Kidney (tissue), 14 donors: ENCODE measurements around the gene SNRK. TPM values are rescaled to one million over a fixed set of nuclear protein-coding genes. Genes with fewer than 3 reads are reported as not detected.

Experiments used
- DNase-seq, 5 donors: peaks; one replicate each; pipeline ENCODE4 v3.0.0-alpha.2; 2013 to 2020
- FAIRE-seq: peaks from 2 replicates; lab custom pipeline; 2012; peaks lifted over from hg19 to GRCh38; lab: Jason Lieb, UNC
- H3K27ac ChIP-seq, 2 donors: one replicate each; pipeline ENCODE4 v1.7.0; 2013; ENCODE audit warnings: low read depth in 2 of 2, low read length in 2 of 2, inconsistent platforms in 1 of 2
- H3K27me3 ChIP-seq: one replicate; pipeline ENCODE4 v1.7.1; 2013; ENCODE audit warnings: low read length, inconsistent platforms; ENCODE audit not compliant: control insufficient read depth, insufficient read depth
- H3K36me3 ChIP-seq, 3 donors: one replicate each; pipeline versions ENCODE4 v1.7.0 to v1.7.1; 2013; ENCODE audit warnings: low read length in 3 of 3, control low read depth in 1 of 3, inconsistent platforms in 1 of 3; ENCODE audit not compliant: insufficient read depth in 3 of 3, control insufficient read depth in 2 of 3
- H3K4me1 ChIP-seq, 3 donors: one replicate each; pipeline versions ENCODE4 v1.7.0 to v1.7.1; 2013; ENCODE audit warnings: low read length in 3 of 3, inconsistent platforms in 1 of 3, low read depth in 1 of 3; ENCODE audit not compliant: control insufficient read depth in 2 of 3, insufficient read depth in 2 of 3
- H3K4me3 ChIP-seq, 3 donors: one replicate each; pipeline versions ENCODE4 v1.7.0 to v1.8.1; 2013; ENCODE audit warnings: low read length in 3 of 3, control low read depth in 1 of 3, inconsistent platforms in 1 of 3
- H3K9ac ChIP-seq, 3 donors: one replicate each; pipeline versions ENCODE4 v1.7.0 to v1.7.1; 2013; ENCODE audit warnings: low read length in 3 of 3, control low read depth in 1 of 3, inconsistent platforms in 1 of 3
- H3K9me3 ChIP-seq, 3 donors: one replicate each; pipeline versions ENCODE4 v1.7.0 to v1.7.1; 2013; ENCODE audit warnings: low read length in 3 of 3, control low read depth in 1 of 3, inconsistent platforms in 1 of 3; ENCODE audit not compliant: control insufficient read depth in 2 of 3, insufficient read depth in 1 of 3
- CTCF ChIP-seq: IDR thresholded peaks from 3 replicates; pipeline ENCODE4 v1.5.1; 2012; ENCODE audit warnings: mild to moderate bottlenecking, moderate library complexity, borderline replicate concordance; ENCODE audit not compliant: insufficient read depth; ENCODE audit errors: extremely low read depth
- intact Hi-C: fragments of 100-400 bp; cut with DNase I; formaldehyde crosslinking; loops from one replicate; pipeline ENCODE4 v1.11.1; 2022
- polyA plus RNA-seq: library from polyadenylated mRNA; stranded (reverse); fragments of 350-450 nt; fragmentation: Illumina TruSeq; extraction: RNeasy Lipid Tissue Mini Kit (QIAGEN cat#74804); gene quantifications from one replicate; pipeline ENCODE4 v1.2.3, GENCODE V29; 2014; ENCODE audit warnings: low read depth, low replicate concordance; ENCODE audit not compliant: insufficient read depth
- total RNA-seq: library from RNA; stranded (reverse); fragmentation: NEBNext Ultra II Directional; extraction: Animal tissue kit (Norgen Biotek cat#: 25700); gene quantifications from one replicate; pipeline ENCODE4 v1.2.1, GENCODE V29; 2021
- donor health status: control.
- donor health status: control.
- donor health status: control.
- donor health status: control.
- donor health status: control.
- donor health status: DM: yes; HTN: yes; CAD: no.
- donor health status: Normal renal cell carcinoma (clear cell type).

SNRK gene
- total and polyA plus RNA-seq, 2 donors from 2014 or later, result 15.6 to 62.3 TPM

GRCh38 chr3:43390255-43390588 lies 103.9 kb downstream of the SNRK start:
- Histone ChIP-seq H3K4me1 (peaks cover 0 to 11% (median 8%) of the 10 kb centered on the region in 3 donors), H3K27ac (peak overlapping the region; percentile 54 to 66), H3K4me3 (no peak overlapping the region), H3K9me3 (no peaks in the 10 kb centered on the region), H3K36me3 (no peaks in the 10 kb centered on the region), H3K27me3 (no peaks in the 10 kb centered on the region), H3K9ac (no peak overlapping the region)
- no peak for DNase-seq
- FAIRE-seq, result no peak
- TF ChIP-seq CTCF, result no peak
- intact Hi-C loops, result no loop called here

- FAIRE-seq, result no peak
- Histone ChIP-seq H3K4me1 (peaks cover 0 to 11% (median 8%) of the 10 kb centered on the region in 3 donors), H3K36me3 (no peaks in the 10 kb centered on the region), H3K9me3 (no peaks in the 10 kb centered on the region), H3K27me3 (no peaks in the 10 kb centered on the region), H3K4me3 (no peak overlapping the region), H3K9ac (no peak overlapping the region), H3K27ac (peak overlapping the region in 1 of 2 donors; percentile 2)
- TF ChIP-seq CTCF, result no peak
- no peak for DNase-seq
- intact Hi-C loops, result no loop called here
Observed at GRCh38 chr3:43391621-43392020, 105.3 kb downstream of the SNRK start.

DNA sequence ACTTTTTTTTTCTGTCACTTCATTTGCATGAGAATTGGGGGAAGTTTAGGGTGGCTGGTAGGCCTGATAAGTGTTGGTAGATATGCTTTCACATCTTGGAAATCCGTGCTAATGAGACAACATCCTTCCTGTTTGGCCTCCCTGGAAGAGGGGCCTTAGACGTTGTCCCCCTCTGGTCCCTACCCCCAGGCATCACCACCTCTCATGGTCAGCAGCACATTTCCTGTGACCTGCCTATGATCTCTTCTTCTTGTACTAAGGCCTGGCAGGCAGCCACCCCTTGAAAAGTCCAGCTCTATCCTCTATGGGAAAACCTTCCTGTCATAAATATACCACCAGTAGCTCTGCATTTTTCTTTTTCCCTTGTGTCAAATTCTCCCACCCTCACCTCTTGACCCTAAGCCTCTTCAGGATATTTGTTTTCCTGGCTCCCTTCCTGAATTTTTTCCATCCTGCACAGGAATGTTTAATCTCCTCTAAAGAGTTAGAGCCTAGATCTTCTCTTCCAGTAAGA lies 107.8 kb downstream of the SNRK start:
- Histone ChIP-seq H3K4me3 (no peak overlapping the region), H3K36me3 (no peaks in the 10 kb centered on the region), H3K9me3 (no peaks in the 10 kb centered on the region), H3K4me1 (peaks cover 0 to 8% (median 8%) of the 10 kb centered on the region in 3 donors), H3K27me3 (no peaks in the 10 kb centered on the region), H3K9ac (no peak overlapping the region), H3K27ac (peak overlapping the region; percentile 29 to 44)
- DNase-seq, result peak in 4 of 5 donors; percentile 44 to 88 (median 66)
- FAIRE-seq, result no peak
- no peak for TF ChIP-seq CTCF
- intact Hi-C loops, result no loop called here

DNA sequence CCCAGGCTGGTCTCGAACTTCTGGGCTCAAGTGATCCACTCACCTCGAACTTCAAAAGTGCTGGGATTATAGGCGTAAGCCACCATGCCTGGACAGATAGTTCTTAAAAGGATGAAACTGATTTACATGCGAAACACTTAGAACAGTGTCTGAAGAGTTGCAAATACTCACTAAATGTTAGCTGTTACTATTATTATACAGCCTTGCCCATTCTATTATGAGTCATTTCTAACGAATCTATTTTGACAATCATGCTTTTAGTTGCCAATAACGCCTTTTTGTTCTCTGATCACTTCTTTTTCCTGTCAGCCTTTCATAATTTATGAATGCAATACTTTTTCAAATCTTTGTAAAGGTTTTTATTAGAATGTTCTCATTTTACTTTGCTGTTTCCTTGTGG lies 112.7 kb downstream of the SNRK start:
- DNase-seq (no peak), FAIRE-seq (no peak)
- Histone ChIP-seq H3K27me3 (no peaks in the 10 kb centered on the region), H3K36me3 (no peaks in the 10 kb centered on the region), H3K27ac (no peak overlapping the region), H3K9me3 (no peaks in the 10 kb centered on the region), H3K4me3 (no peak overlapping the region), H3K4me1 (peaks cover 0 to under 1% (median 0%) of the 10 kb centered on the region in 3 donors), H3K9ac (no peak overlapping the region)
- intact Hi-C loops, result no loop called here
- TF ChIP-seq CTCF, result no peak
